B cell (primary cell): Measurements from ENCODE around the gene ARHGEF37.
"Not testable (repeated sequence)": the region's sequence is repeated elsewhere in the genome, so short reads cannot be mapped to it uniquely, and the experiment has no call there.

Experiments used
- EZH2 ChIP-seq: IDR thresholded peaks from 2 replicates; pipeline ENCODE4 v1.6.1; 2012; ENCODE audit warnings: borderline replicate concordance, low read depth, mild to moderate bottlenecking, moderate library complexity, low read length; ENCODE audit not compliant: insufficient read depth, poor library complexity, severe bottlenecking
- TF ChIP-seq, protein P1 (sequence below): fragments of 200-600 bp; IDR thresholded peaks from one replicate; pipeline ENCODE4 v1.8.0; 2022; ENCODE audit warnings: antibody characterized with exemption, mild to moderate bottlenecking

DNA sequence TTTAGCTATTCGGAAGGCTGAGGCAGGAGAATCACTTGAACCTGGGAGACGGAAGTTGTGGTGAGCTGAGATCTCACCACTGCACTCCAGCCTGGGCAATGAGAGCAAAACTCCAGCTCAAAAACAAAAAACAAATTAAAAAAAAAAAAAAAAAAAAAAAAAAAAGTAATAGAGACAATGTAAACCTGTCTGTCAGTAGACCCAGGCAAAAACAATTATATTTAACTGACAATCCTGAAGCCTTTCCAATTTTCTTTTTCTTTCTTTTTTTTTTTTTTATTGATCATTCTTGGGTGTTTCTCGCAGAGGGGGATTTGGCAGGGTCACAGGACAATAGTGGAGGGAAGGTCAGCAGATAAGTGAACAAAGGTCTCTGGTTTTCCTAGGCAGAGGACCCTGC lies 88.0 kb downstream of the ARHGEF37 start:
- TF ChIP-seq, protein P1, sequence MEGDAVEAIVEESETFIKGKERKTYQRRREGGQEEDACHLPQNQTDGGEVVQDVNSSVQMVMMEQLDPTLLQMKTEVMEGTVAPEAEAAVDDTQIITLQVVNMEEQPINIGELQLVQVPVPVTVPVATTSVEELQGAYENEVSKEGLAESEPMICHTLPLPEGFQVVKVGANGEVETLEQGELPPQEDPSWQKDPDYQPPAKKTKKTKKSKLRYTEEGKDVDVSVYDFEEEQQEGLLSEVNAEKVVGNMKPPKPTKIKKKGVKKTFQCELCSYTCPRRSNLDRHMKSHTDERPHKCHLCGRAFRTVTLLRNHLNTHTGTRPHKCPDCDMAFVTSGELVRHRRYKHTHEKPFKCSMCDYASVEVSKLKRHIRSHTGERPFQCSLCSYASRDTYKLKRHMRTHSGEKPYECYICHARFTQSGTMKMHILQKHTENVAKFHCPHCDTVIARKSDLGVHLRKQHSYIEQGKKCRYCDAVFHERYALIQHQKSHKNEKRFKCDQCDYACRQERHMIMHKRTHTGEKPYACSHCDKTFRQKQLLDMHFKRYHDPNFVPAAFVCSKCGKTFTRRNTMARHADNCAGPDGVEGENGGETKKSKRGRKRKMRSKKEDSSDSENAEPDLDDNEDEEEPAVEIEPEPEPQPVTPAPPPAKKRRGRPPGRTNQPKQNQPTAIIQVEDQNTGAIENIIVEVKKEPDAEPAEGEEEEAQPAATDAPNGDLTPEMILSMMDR: not testable (repeated sequence)
- not testable (repeated sequence) for TF ChIP-seq EZH2
